GM12874 (cell line): ENCODE measurements around the gene CSMD2.

Source experiments
- CTCF ChIP-seq: IDR thresholded peaks from 2 replicates; pipeline ENCODE4 v1.5.1; 2011; ENCODE audit warnings: low read depth, mild to moderate bottlenecking, control low read depth, low read length, moderate library complexity; ENCODE audit not compliant: insufficient read depth

Gene CSMD2

GRCh38 chr1:34066981-34067603, 97.9 kb downstream of the CSMD2 start:
- TF ChIP-seq CTCF, result no peak

- TF ChIP-seq CTCF, result no peak
Observed at GRCh38 chr1:34066166-34066565, 98.9 kb downstream of the CSMD2 start.

- no peak for TF ChIP-seq CTCF
Observed at GRCh38 chr1:34065498-34065897, 99.5 kb downstream of the CSMD2 start.

- no peak for TF ChIP-seq CTCF
Observed at GRCh38 chr1:34060901-34061415, 104.1 kb downstream of the CSMD2 start.

DNA sequence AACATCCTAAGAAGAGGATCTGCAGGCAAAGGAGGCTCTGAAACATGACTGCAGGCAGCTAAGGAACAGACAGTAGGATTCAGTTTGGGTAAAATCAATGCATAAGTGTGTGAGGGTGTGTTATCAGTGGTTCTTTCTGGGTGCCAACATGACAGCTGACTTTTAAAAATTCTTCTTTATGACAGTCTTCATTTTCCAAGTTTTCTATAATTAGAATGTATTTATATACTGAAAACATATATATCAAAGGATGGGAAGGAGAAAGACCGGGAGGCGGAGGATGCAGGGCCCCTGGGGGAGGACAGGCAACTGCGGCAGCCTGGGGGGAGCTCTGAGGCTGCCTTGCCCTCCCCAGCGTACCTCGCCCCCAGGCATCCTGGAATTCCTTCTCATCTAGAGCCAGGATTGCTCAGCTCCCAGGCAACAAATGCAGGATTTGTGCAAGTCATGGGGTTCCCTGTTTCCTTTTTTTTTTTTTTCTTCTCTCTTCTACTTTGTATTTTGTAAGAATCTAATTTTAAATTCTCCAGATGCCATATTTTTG, 104.8 kb downstream of the CSMD2 start:
- no peak for TF ChIP-seq CTCF

DNA sequence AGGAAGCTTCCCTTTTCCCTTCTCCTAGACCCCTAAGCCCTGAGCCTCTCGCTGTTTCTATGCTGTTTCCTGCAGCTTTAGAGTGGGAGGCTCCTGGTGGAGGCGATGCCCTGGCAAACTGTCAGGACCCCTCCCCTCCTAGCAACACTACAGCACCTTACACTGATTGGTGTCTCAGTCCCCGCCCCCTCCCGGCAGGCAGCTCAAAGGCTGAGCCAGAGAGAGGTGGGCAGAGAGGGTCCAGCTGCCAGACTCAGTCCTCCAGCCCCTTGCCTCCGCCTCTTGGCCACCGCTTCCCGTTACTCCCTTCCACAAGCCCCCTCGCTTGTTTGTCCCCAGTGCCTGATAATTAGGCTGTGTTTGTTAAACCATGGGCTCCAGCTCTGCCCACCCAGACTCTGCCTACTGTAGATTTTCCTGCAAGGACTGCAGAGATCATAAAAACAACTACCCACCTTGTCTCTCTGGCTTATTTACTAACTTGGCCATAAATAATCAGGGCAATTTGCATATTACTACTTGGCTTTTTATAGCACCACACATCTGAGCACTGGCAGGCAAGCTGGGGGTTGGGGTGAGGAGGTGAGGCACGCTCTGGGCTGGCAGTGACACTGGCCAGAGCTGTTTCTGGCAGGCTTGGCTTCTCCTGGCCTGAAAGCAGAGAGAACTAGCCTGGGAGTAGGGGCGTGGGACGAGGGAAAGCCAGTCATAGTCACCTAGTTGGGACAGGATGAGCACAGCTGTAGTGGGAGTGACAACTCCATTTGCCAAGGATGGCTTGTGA, 107.5 kb downstream of the CSMD2 start:
- no peak for TF ChIP-seq CTCF

GRCh38 chr1:34055818-34056217, 109.2 kb downstream of the CSMD2 start:
- no peak for TF ChIP-seq CTCF
